ENCODE data around the gene ASB10. TPM values are rescaled to one million over a fixed set of nuclear protein-coding genes. Genes with fewer than 3 reads are reported as not detected.

Gene ASB10
- total RNA-seq, 1 experiment from 2014 or later, result not detected

DNA sequence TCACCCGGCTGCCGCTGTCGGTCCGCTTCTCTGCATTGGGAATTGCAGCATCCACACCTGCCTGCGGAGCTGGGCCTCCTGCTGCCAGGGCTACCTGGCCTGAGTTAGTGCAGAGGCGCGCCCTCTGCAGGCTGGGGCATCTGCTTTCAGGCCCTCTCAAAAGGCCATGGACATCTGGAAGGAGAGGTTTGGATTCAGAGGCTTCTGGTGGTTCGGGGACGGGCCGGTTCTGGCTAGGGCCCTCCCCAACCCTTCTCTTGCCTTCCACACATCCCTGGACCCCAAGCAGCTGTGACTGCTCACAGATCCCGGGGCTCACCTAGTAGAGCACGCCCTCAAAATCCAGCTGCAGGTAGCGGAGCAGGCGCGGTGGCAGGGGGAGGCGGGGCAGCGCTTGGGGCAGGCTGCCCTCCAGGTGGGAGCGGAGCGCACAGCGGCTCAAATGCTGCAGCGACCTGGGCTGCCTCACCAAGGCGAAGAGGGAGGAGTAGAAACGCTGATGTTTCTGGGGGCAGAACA is 11.2 kb downstream of the ASB10 start:
- DNase-seq (ENCODE audit: unreplicated experiment), result no peak
- TF ChIP-seq, protein P1, sequence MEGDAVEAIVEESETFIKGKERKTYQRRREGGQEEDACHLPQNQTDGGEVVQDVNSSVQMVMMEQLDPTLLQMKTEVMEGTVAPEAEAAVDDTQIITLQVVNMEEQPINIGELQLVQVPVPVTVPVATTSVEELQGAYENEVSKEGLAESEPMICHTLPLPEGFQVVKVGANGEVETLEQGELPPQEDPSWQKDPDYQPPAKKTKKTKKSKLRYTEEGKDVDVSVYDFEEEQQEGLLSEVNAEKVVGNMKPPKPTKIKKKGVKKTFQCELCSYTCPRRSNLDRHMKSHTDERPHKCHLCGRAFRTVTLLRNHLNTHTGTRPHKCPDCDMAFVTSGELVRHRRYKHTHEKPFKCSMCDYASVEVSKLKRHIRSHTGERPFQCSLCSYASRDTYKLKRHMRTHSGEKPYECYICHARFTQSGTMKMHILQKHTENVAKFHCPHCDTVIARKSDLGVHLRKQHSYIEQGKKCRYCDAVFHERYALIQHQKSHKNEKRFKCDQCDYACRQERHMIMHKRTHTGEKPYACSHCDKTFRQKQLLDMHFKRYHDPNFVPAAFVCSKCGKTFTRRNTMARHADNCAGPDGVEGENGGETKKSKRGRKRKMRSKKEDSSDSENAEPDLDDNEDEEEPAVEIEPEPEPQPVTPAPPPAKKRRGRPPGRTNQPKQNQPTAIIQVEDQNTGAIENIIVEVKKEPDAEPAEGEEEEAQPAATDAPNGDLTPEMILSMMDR (IDR thresholded peaks at IDR 0.05; ENCODE audit: unreplicated experiment), result no peak
- Mint-ChIP-seq H3K27ac (ENCODE audit: low read depth, unreplicated experiment) (peak overlapping the region; percentile 83), H3K4me1 (ENCODE audit: insufficient read depth, unreplicated experiment) (no peaks in the 10 kb centered on the region), H3K9me3 (ENCODE audit: unreplicated experiment) (no peaks in the 10 kb centered on the region), H3K4me3 (ENCODE audit: unreplicated experiment) (no peak overlapping the region), H3K36me3 (ENCODE audit: insufficient read depth, unreplicated experiment) (no peaks in the 10 kb centered on the region), H3K27me3 (ENCODE audit: insufficient read depth, unreplicated experiment) (peaks cover 80% of the 10 kb centered on the region)
- ChIA-PET POLR2A (no interaction called here), CTCF (interaction anchor here (0.6 to 1.3 kb wide), 5 partner anchors 12 to 123 kb away, joined by 3 read pairs; no protein-coding TSS in a partner anchor)
- BruUV-seq (replicated peaks), result no TSS peak
- intact Hi-C loops (cut with micrococcal nuclease), result no loop called here

DNA sequence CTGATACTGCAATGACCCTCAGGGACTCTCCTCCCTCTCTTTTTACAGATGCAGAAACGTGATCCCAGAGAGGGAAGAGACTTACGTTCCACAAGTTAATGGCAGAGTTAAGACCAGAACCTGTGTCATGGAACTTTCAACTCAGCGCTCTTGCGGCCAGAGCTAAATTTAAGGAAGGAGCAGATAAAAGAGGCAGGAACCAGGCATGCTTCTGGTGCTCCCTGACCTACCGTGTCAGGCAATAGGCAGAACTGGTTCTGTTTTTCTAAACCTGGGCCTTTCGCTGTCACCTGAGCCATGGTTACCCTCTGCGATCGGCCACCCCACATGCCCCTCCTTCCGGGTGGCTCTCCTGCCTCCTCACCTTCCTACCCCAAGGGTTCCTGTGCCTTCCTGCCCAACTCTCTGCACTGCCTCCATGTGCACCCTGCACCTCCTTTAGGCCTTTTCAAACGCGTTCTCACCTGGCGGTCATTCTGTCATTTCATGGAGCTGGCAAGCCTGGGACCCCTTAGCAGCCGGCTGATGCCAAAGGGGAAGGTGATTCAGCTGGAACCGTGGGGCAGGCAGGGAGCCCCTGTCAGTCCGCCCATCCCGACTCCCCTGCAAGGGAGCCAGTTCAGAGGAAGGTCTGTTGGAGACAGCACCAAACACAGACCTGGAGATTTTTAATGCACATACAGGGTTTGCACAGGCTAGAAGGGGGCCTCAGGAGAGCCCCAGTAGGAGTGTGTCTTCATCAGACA is 11.8 kb downstream of the ASB10 start:
- no peaks in the 10 kb centered on the region for H3K36me3 Mint-ChIP-seq (ENCODE audit: insufficient read depth, unreplicated experiment)
- no peak for DNase-seq (ENCODE audit: unreplicated experiment)
- H3K27ac Mint-ChIP-seq (ENCODE audit: low read depth, unreplicated experiment), result peak overlapping the region; percentile 83
- peaks cover 74% of the 10 kb centered on the region for H3K27me3 Mint-ChIP-seq (ENCODE audit: insufficient read depth, unreplicated experiment)
- CTCF ChIA-PET, result interaction anchor here (0.6 to 1.1 kb wide), 2 partner anchors 11 to 123 kb away, joined by 3 read pairs; no protein-coding TSS in a partner anchor
- no peak overlapping the region for H3K4me3 Mint-ChIP-seq (ENCODE audit: unreplicated experiment)
- no peaks in the 10 kb centered on the region for H3K9me3 Mint-ChIP-seq (ENCODE audit: unreplicated experiment)
- BruUV-seq (replicated peaks), result no TSS peak
- TF ChIP-seq, protein P1 (IDR thresholded peaks at IDR 0.05; ENCODE audit: unreplicated experiment), result no peak
- intact Hi-C loops (cut with micrococcal nuclease), result no loop called here
- POLR2A ChIA-PET, result no interaction called here
- no peaks in the 10 kb centered on the region for H3K4me1 Mint-ChIP-seq (ENCODE audit: insufficient read depth, unreplicated experiment)

DNA sequence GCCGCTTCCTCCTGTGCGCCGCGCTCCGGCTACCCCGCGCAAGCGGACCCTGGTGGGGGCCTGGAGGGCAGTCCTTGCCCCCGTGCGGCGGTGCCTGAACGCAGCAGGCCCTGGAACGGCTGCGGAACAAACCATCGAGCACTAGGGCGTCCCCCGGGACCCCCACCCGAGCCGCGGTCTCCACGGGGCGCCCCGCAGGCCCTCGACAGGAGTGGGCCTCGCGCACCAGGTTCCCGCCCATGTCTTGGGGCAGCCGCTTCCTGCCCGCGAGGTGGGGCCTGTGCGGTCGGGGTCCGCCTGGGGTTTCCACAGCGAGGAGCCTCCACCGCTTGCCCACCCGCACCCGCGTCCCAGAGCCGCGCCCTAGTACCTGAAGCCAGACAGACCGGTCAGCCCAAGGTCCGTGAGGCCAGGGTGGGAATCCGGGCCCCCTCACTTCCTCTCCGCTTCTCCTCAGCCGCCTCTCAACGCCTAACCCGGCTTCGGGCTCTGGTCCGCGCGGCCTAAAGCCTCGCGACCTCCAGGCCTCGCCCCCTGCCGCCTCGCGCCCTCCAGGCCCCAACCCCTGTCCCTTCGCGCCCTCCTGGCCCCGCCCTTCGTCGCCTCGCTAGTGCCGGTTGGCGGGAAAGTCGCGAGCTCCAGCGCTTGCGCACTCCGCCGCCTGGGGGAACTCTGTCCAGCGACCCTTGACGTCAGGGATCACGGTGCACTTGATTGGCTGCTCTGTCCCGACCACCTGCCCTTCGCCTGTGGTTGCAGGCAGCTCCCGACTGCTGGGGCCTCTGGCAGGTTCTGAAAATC is 12.6 kb downstream of the ASB10 start:
- intact Hi-C loops (cut with micrococcal nuclease), result no loop called here
- no peak for DNase-seq (ENCODE audit: unreplicated experiment)
- Mint-ChIP-seq H3K4me3 (ENCODE audit: unreplicated experiment) (no peak overlapping the region), H3K36me3 (ENCODE audit: insufficient read depth, unreplicated experiment) (no peaks in the 10 kb centered on the region), H3K9me3 (ENCODE audit: unreplicated experiment) (no peaks in the 10 kb centered on the region), H3K27me3 (ENCODE audit: insufficient read depth, unreplicated experiment) (peaks cover 73% of the 10 kb centered on the region), H3K4me1 (ENCODE audit: insufficient read depth, unreplicated experiment) (no peaks in the 10 kb centered on the region), H3K27ac (ENCODE audit: low read depth, unreplicated experiment) (no peak overlapping the region)
- ChIA-PET CTCF (no interaction called here), POLR2A (no interaction called here)
- BruUV-seq (replicated peaks), result no TSS peak
- TF ChIP-seq, protein P1 (IDR thresholded peaks at IDR 0.05; ENCODE audit: unreplicated experiment), result no peak

All from MCF 10A (cell line).